DLD1 (cell line): Measurements from ENCODE around the gene AKR1A1.
"Not testable (repeated sequence)": the region's sequence is repeated elsewhere in the genome, so short reads cannot be mapped to it uniquely, and the experiment has no call there.

Experiments used
- in situ Hi-C: cut with HindIII; loops from 2 replicates; pipeline ENCODE4 v1.10.0; 2017; ENCODE audit warnings: low sequenced_read_pairs

AKR1A1 gene

DNA sequence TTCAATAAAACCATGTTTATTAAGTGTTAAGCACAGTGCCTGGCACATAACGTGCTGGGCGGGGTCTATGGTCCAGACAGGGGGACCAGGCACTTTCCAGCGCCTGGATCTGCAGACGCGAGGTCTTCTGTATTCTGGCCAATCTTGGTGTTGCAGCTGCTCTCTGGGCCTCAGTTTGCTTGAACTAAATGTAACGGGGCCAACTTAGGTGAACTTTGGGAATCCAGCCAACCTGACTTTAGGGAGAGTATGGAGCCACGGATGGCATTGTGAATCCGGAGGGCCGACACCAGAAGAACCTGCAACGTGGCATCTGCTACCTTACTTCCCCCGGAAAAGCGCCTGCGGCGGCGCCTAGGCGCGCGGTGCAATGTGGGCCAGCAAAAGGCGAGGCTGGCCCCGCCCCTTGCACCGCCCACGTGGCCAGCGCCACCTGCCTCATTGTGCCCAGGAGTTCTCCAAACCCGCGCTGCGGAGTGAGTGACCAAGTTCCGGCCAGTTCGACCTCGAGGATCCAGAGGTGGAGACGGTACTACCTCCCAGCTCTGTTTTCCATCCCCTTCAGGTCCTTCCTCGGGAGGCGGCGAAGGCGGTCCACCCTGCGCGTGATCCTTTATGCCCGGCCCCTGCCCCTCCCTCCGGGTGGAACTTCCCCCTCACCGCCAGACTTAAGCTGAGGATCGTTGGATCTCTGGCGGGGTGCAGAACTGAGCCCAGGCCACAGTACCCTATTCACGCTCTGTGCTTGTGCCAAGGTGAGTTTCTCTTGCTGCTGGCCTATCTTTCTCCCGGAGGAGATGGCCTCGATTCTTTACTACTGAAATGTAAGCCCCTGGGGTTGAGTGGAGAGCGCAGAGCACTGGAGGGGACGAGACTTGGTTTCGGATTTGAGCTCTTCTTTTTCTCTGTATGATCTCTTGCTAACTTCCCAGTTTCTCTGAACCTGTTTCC is at the start of gene AKR1A1:
TSS of gene AKR1A1 (plus strand) at position 426 of the 951 bp plus-strand sequence. CDS start 10,969 bp downstream, outside the sequence.
- in situ Hi-C loops, result no loop called here

DNA sequence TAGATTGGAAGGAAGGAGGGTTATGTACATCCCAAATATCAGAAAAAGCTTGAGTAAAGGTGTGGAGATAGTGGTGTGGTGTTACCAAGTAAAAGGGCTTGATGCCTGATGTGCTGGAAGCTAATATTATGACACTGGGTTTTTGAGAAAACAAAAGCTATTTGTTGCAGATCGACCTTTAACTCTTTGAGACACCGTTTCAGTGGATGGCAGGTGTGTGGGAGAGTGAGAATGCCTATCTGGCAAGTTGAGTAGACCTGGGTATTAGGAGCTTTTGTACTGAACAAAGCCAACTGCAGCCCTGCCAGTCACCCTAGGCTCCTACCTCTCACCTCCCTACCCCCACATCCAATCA is 49.1 kb upstream of the AKR1A1 start:
- in situ Hi-C loops, result no loop called here

DNA sequence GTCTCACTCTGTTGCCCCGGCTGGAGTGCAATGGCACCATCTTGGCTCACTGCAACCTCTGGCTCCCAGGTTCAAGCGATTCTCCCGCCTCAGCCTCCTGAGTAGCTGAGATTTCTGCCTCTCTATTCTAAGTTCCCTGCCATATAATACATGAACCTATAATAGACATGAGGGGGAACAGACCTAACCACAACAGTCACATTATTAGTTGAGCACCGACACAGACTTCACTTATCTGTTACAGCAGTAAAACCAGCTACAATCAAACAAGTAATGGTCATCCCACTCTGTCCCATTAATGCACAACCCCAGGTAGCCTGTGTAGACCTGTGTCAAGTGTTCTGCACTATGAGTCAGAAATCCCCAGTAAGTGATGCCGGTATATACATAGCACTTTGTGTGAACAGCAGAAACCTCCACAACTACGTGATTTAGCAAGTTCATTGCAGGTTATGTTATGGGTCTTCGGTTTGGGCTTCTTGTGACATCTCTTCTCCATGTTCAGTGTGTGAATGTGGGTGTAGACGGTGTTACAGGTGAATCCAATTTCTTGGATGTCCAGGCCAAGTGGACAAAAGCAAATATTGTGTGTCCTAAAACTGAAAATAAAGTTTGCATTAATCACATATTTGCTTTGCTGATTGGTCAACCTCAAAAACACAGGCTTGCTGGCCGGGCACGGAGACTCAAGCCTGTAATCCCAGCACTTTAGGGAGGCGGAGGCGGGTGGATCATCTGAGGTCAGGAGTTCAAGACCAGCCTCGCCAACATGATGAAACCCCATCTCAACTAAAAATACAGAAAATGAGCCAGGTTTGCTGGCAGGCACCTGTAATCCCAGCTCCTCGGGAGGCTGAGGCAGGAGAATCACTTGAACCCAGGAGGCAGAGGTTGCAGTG is 46.9 kb upstream of the AKR1A1 start:
- in situ Hi-C loops, result no loop called here

DNA sequence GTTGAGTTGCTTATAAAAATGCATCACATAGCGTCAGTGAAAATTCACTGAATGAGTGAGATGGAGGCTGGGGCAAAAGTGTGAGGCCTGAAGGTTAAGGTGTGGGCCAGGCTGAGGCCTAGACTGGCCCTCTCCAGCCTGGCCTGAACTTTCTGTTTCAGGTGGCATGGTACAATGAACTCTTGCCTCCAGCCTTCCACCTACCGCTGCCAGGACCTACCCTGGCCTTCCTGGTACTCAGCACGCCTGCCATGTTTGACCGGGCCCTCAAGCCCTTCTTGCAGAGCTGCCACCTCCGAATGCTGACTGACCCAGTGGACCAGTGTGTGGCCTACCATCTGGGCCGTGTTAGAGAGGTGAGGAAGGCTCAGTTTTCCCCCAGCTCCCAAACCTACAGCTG is 43.4 kb upstream of the AKR1A1 start:
- in situ Hi-C loops, result no loop called here

DNA sequence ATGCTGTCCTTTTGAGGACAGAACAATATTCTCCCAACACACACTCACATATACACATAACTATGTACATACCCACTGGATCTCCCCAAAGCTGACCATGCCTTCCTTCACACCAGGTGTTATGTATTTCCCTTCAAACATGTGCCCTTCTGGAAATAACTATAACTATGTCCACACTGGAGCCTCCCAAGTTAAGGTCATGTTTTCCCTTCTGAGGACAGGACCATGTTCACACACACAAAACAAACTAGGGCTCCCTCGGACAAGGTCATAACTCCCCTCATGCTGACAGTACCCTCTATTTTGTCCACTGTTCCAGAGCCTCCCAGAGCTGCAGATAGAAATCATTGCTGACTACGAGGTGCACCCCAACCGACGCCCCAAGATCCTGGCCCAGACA is 42.7 kb upstream of the AKR1A1 start:
- in situ Hi-C loops, result no loop called here

DNA sequence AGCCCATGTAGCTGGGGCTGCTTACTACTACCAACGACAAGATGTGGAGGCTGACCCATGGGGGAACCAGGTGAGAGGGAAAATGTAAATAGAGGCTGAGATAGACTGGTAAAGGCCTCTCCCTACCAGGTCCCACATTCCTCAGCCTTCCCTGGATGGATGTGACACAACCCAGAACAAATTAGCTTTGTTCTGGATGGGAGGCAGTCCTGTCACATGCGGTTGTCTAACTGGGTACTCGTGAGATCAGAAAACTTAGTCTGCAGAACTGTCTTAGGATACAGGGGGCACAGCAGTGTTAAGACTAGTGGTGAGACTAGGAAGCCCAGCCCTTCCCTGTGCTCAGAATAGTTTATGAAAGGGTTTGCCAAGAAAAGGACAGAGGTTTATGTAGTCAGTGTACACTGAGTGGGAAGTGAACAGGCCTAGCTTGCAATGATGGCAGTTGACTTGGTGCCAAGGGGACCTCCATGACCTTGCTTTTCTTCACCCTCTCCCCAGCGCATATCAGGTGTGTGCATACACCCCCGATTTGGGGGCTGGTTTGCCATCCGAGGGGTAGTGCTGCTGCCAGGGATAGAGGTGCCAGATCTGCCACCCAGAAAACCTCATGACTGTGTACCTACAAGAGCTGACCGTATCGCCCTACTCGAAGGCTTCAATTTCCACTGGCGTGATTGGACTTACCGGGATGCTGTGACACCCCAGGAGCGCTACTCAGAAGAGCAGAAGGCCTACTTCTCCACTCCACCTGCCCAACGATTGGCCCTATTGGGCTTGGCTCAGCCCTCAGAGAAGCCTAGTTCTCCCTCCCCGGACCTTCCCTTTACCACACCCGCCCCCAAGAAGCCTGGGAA is 42.1 kb upstream of the AKR1A1 start:
- in situ Hi-C loops, result no loop called here

DNA sequence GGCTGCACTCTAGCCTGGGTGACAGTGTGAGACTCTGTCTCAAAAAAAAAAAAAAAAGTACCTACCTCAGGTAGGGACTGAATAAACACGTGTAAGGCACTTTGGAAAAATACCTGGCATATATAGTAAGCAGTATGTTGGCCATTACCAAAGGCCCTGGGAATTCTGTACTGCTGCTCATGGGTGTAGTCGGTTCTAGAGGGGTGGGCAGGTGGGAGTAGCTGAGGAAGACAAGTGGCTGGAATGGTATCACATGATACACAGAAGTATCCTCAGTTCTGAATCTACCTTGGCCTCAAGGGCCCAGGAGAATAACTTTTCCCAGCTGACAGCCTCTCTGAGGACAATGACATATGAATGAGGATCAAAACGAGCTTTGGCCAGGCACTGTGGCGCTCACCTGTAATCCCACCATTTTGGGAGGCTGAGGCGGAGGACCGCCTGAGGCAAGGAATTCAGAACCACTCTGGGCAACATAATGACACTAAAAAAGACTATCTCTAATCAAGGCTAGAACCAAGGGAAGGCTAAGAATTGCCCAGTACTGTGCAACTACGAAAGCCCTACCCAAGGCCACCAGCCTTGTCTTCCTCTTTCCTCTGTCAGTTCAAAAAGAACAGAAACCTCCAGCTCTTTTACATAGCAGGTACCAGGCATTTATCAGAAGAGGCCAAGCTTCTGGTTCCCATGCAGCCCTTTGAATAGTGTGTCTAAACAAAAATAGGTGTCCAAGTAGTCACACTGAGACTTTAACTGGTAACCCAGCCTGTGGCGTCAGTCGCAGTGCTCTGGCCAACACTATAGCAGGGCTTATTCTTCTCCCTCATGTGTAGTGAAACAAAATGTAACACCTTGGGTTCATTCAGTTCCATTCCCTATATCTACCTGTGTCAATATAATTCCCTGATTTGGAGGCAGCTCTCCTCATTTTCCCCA is 40.3 kb upstream of the AKR1A1 start:
- in situ Hi-C loops, result no loop called here

DNA sequence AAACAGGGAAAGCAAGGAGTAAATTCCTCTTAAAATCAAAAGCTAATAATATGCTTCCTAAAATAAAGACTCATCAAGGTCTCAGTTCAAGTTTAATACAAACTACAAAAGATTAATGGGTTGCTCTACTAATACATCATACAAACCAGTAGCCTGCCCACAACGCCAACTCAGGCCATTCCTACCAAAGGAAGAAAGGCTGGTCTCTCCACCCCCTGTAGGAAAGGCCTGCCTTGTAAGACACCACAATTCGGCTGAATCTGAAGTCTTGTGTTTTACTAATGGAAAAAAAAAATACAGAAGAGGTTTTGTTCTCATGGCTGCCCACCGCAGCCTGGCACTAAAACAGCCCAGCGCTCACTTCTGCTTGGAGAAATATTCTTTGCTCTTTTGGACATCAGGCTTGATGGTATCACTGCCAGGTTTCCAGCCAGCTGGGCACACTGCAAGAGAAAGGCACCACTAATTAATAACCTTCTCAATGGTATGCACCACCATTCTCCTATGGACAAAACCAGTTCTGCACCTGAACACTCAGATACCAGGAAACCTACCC is 39.6 kb upstream of the AKR1A1 start:
- in situ Hi-C loops, result no loop called here

DNA sequence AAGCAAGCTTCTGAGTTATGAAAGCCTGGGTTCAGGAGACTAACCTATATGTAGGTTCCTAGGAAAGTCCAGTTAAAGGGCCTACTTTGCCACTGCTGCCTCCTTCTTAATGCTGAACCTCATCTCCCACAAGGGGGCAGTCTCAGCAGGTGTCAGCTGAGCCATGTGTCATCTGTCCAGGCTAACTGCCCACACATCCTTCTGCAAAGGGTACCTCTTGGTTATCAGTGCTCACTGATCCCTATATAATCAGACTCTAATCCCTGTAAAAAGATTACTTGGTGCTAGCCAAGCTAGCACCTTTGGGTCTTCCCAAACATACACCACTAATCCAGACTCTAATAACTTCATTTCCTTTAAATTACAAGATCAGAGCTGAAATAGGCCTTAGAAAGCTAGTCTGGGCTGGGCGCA is 38.0 kb upstream of the AKR1A1 start:
- in situ Hi-C loops, result no loop called here

DNA sequence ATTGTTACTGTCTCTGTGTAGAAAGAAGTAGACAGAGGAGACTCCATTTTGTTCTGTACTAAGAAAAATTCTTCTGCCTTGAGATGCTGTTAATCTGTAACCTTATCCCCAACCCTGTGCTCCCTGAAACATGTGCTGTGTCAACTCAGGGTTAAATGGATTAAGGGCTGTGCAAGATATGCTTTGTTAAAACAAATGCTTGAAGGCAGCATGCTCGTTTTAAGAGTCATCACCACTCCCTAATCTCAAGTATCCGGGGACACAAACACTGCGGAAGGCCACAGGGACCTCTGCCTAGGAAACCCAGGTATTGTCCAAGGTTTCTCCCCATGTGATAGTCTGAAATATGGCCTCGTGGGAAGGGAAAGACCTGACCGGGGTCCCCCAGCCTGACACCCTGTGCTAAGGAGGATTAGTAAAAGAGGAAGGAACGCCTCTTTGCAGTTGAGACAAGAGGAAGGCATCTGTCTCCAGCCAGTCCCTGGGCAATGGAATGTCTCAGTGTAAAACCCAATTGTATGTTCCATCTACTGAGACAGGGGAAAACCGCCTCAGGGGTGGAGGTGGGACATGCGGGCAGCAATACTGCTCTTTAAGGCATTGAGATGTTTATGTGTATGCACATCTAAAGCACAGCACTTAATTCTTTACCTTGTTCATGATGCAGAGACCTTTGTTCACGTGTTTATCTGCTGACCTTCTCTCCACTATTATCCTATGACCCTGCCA is 36.9 kb upstream of the AKR1A1 start:
- in situ Hi-C loops, result not testable (repeated sequence)

DNA sequence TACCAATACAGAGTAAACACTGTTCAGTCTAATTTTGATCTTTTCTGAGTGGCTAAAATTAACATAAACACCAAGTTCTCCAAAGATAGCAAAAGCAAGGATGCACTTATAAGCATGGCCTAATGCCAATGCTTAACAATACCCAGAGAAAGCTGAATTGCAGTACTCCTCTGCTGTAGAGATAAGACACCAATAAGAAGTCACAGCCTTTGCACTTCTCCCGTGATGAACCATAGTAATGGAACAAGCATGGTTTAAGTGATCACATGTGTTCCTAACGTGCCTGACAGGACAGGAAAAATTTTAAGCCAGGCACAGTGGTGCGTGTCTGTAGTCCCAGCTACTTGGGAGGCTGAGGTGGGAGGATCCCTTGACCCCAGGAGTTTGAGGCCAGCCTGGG is 34.6 kb upstream of the AKR1A1 start:
- in situ Hi-C loops, result no loop called here

DNA sequence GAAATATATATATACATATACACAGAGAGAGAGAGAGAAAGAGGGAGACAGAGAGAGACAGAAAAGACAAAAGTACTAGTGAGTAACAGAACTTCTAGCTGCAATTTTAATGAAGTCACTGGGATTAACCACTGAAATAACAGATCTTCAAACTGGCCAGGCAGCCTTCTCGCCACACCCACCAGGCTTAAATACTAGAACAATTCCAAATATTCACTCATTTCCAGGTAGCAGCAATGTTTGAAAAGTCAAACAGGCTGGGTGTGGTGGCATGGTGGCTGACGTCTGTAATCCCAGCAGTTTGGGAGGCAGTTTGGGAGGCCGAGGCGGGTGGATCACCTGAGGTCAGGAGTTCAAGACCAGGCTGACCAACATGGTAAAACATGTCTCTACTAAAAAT is 34.2 kb upstream of the AKR1A1 start:
- in situ Hi-C loops, result no loop called here

DNA sequence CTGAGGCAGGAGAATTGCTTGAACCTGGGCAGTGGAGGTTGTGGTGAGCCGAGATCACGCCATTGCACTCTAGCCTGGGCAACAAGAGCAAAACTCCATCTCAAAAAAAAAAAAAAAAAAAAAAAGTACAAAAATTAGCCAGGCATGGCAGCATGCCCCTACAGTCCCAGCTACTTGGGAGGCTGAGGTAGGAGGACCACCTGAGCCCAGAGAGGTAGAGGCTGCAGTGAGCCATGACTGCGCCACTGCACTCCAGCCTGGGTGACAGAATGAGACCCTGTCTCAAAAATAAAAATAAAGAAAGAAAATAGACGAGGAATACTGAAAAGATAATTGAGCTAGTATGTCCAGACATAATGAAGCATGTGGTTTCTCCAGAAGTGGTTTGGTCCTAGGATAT is 32.3 kb upstream of the AKR1A1 start:
- in situ Hi-C loops, result not testable (repeated sequence)

DNA sequence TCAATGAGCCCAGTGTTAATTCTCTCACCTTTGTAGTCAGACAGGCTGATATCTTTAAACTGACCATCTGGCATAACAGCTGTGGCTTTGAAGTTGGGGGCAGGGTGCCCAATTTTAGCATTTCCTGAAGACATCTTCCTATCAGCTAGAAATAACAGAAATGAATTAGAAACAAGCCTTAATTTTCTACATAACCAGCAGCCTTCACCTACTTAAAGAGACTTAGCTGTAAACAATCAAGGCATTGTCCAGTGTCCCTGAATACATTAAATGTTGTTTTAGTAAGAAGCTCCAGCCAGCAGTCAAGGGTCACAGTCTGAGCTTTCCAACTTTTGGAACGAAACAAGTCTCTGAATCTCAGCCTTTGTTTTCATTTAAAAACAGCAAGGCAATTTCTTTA is 31.7 kb upstream of the AKR1A1 start:
- in situ Hi-C loops, result no loop called here

DNA sequence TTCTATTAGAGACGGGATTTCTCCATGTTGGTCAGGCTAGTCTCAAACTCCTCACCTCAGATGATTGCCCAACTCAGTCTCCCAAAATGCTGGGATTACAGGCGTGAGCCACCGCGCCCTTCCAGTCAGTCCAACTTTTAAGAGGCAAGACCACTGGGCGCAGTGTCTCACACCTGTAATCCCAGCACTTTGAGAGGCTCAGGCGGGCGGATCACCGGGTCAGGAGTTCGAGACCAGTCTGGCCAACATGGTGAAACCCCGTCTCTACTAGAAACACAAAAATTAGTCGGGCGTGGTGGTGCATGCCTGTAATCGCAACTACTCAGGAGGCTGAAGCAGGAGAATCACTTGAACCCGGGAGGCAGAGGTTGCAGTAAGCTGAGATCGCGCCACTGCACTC is 30.9 kb upstream of the AKR1A1 start:
- in situ Hi-C loops, result not testable (repeated sequence)

DNA sequence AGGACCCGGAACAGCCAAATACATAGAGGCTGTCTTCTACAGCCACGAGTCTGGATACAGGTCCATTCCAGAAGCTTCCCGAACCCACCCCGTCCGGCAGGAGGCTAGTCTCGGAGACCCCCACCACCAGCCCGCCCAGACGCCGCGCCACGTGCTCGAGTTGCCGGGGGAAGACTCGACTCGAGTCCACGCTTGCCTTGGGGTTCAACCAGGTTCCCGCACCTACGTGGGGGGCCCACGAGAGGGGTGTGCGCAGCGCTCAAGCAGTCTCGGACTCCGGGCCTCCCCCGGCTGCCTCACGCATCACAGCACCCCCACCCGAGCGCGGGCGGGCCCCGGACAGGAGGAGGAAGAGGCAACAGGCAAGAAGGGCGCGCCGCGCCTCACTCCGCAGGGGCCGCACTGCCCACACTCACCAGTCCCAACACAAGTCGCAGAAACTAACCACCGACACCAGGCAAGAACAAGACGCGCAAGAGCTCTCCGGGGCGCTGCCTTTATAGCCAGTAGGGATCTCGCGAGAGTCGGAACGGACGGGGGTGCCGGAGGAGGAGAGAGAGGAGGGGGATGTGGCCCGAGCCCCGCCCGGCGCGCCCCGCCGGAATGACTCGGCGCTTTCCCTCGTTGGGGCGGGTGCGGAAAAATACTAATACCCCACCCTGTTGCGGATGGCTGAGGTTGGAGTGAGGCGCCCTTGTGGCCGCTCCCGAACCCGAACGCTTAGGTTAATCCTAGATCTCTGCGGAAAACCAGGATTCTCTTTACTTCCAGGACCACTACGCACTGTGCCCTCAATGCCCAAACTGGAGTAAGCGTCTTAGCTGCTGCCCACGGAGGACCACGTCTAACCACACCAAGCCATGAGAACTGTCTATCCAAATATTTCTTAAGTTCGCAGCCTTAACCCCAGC is 29.0 kb upstream of the AKR1A1 start, which contains the start of gene PRDX1:
TSS of gene PRDX1 (minus strand) at position 472 of the 911 bp plus-strand sequence. CDS start 2,841 bp downstream, outside the sequence.
- in situ Hi-C loops, result no loop called here

DNA sequence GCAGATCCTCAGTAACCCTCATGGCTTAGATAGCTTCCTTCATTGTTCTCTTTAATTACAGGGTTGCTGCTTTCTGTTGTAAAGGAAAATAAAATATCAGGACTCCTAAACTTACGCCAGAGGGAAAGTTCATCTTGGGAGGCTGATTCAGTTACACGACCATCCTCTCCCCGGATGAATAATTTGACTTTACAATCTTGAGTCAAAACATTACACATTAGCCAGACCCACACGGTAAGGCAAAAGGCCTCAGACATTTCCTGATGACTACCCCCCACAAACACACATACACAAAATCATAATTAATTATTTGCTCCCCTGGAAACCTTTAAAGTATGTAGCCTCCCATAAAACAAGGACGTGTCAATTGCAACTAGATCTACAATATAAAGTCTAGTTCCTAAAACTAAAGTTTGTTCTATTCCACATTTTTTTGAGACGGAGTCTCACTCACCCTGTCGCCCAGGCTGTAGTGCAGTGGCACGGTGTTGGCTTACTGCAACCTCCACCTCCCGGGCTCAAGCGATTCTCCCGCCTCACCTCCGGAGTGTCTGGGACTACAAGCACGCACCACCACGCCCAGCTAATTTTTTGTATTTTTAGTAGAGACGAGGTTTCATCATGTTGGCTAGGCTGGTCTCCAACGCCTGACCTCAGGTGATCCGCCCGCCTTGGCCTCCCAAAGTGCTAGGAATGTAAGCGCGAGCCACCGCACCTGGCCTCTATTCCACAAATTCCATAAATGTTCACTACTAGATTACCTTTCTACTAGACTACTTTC is 28.1 kb upstream of the AKR1A1 start:
- in situ Hi-C loops, result no loop called here
